NCI-H460 (cell line): Measurements from ENCODE around the gene FITM1. TPM values are rescaled to one million over a fixed set of nuclear protein-coding genes. Genes with fewer than 3 reads are reported as not detected.

Experiments
- DNase-seq: peaks from one replicate; pipeline ENCODE4 v3.0.0-alpha.2; 2016; ENCODE audit warnings: low read depth; ENCODE audit errors: extremely low read depth
- total RNA-seq: library from RNA; depleted of rRNA; stranded (reverse); fragments of >200 nt; shearing (Covaris generic); gene quantifications from 2 replicates; pipeline ENCODE4 v1.2.3, GENCODE V29; 2014

The FITM1 gene
- total RNA-seq, 1 experiment from 2014 or later = 0.45 TPM

DNA sequence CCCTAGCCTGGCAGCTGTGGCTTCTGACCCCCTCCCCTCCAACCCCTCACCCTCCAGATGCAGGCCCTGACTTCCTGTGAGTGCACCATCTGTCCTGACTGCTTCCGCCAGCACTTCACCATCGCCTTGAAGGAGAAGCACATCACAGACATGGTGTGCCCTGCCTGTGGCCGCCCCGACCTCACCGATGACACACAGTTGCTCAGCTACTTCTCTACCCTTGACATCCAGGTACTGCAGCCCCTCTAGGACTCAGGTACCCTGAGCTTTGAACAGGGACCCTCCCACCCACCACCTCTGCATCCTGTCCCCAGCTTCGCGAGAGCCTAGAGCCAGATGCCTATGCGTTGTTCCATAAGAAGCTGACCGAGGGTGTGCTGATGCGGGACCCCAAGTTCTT lies 24.6 kb downstream of the FITM1 start:
- DNase-seq = no peak

DNA sequence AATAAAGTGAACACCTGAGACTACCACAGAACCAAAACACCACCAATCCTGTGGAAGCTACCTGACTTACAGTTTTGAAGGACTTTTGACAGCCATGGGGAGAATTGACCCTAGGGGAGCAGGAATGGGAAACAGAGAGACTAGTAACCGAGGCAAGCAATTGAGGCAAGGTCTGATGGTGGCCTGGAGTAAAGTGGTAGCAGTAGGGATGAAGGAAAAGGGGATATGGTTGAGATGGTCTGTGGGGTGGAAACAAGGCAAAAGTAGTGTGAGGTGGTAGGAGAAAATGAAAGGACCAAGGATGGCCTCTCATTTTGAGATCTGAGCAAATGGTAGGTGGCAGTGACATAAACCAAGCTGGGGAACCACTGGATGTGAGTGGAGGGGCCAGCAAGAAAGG lies 26.4 kb downstream of the FITM1 start:
- no peak for DNase-seq

- no peak for DNase-seq
Measured at GRCh38 chr14:24157331-24157730, 26.9 kb downstream of the FITM1 start.

DNA sequence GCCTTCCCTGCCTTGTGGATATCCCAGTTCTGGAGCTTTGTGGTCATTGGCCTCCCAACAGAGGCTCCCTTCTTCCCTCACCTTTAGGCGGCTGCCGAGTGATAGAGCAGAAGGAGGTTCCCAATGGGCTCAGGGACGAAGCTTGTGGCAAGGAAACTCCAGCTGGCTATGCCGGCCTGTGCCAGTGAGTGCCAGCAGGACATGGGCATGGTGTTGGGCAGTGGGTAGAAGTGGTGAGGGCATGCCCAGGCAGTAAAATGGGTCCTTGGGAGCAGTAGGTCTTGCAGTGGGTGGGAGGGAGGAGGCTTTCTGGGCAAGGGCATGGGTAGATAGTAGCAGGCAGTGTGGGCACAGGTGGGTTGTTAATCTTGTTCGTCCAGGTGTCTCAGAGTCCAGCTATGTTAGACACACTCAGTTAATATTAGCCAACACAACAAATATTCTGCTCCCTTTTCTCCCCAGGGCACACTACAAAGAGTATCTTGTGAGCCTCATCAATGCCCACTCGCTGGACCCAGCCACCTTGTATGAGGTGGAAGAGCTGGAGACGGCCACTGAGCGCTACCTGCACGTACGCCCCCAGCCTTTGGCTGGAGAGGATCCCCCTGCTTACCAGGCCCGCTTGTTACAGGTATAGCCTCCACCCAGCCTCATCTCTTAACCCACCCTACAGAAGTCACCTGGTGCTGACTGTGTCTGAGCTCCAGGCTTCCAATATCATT lies 29.5 kb downstream of the FITM1 start:
- no peak for DNase-seq

GRCh38 chr14:24160499-24160849 lies 30.0 kb downstream of the FITM1 start:
- DNase-seq = no peak

DNA sequence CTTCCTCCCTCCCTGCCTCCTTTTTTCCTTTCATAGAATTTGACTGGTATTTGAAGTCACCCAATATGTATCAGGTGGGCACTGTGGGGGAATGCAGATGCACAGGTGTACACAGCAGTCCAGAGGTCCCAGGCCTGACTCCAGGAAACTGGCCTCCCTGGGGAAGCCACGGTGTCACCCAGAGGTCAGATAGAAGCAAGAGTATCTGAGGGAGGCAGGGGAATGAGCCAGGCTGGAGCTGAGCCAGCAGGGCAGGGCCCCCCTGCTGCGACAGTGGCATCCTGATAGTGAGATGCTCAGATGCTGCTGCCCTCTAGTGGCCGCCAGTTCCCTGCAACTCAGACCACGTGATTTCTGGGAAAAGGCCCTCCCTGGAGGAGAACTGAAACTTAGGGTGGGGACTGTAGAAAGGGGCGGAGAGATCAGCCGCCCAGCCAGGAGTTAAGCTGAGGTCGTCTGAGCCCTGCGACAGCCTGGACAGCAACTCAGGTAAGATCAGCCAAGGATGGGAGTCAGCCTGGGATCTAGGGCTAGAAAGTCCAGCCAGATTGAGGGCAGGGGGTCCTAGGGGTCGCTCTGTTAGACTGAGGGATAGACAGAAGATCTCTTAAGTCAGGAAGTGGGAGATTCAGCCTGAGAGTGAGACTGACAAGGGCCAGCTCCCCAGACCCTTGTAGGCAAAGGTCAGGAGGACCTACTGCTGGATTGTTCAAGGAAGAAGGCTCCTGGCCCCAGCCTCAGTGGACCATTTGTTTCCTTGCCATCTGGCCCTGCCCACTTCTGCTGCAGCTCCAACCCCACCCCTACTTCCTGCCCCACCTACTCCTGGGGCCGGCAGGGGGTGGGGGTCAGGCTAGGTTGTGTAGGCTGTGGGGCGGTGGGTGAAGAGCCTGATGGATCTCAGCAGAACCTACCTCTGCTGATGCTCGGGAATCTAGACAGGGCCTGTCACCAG lies 30.7 kb downstream of the FITM1 start, which contains the start of gene IRF9:
Gene IRF9 (plus strand): TSS at position 416 of the 955 bp plus-strand sequence. CDS start 880 bp downstream, outside the sequence.
- peak; percentile 95 for DNase-seq

GRCh38 chr14:24162093-24162492 lies 31.6 kb downstream of the FITM1 start:
- DNase-seq = no peak

DNA sequence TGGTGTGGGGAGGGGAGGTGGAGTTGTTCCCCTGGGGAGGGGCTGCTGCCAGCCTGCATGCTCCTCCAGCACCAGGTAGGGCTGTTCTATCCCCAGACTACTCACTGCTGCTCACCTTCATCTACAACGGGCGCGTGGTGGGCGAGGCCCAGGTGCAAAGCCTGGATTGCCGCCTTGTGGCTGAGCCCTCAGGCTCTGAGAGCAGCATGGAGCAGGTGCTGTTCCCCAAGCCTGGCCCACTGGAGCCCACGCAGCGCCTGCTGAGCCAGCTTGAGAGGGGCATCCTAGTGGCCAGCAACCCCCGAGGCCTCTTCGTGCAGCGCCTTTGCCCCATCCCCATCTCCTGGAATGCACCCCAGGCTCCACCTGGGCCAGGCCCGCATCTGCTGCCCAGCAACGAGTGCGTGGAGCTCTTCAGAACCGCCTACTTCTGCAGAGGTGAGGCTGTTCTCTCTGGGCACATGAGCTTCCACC lies 34.1 kb downstream of the FITM1 start:
- no peak for DNase-seq

- DNase-seq = no peak
Measured at GRCh38 chr14:24165785-24166184, 35.3 kb downstream of the FITM1 start.

GRCh38 chr14:24167469-24168114 lies 37.1 kb downstream of the FITM1 start:
- DNase-seq = peak; percentile 22

- no peak for DNase-seq
Measured at GRCh38 chr14:24171422-24172260, 41.2 kb downstream of the FITM1 start, which contains the start of gene REC8. REC8 (plus strand) TSS chr14:24172080; CDS start chr14:24172553, 473 bp downstream.

GRCh38 chr14:24172261-24172860 lies 41.9 kb downstream of the FITM1 start:
- DNase-seq = no peak

DNA sequence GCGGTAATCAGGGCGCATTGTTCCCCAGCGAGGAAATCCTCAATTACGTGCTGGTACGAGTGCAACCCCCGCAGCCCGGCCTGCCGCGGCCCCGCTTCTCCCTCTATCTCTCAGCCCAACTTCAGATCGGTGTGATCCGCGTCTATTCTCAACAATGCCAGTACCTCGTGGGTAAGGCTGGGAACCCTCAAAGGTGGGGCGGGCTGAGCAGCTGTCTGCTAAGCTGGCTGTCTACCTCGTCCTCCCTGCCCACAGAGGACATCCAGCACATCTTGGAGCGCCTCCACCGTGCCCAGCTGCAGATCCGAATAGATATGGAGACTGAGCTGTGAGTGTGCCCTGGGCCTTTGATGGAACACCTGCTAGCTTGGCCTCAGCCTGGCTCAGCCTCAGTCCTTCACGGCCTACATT lies 42.4 kb downstream of the FITM1 start:
- DNase-seq = no peak

DNA sequence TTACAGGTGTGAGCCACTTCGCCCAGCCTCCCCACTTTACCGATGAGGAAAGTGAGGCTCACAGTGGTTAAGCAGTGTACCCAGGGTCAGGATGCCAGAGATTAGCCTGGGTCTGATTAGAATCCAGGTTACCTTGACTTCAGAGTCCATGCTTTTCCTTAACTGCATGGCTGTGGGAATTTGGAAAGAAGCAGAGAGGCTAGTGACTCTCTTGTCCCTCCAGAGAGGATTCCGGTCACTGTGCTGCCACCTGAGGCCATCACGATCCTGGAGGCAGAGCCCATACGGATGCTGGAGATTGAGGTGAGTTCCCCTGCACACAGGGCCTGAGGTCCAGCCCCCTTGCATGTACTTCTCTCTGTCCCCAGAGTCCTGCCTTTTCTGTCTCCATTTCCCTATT lies 46.1 kb downstream of the FITM1 start:
- DNase-seq = no peak

DNA sequence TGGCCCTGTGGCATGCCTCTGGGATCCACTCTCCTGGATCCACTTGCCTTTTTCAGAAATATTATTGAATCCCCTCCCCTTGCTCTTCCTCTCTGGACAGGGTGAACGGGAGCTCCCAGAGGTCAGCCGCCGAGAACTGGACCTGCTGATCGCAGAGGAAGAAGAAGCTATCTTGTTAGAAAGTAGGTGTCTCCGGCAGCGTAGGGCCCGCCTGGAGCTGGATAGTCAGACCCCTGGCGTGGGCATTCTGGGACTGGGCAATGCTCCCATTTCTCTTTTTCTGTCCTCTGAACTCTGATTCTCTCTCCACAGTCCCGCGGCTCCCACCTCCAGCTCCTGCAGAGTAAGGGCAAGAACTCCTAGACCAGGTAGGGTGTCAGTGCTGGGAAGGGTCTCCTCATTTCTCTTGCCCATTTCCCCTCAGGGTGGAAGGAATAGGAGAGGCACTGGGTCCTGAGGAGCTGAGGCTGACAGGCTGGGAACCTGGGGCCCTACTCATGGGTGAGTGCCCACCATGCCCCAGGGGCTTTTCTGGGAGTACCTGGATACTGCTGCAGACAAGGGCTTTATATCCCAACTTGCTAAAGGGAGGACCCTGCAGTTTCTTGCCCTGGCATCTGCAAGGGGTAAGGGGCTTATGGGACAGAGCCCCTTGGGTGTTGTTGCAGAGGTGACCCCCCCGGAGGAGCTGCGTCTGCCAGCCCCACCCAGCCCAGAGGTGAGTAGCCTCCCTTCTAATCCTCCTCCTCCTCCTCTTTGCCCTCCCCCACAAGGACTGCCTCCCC lies 46.8 kb downstream of the FITM1 start:
- DNase-seq = no peak

GRCh38 chr14:24177891-24178290 lies 47.4 kb downstream of the FITM1 start:
- no peak for DNase-seq

DNA sequence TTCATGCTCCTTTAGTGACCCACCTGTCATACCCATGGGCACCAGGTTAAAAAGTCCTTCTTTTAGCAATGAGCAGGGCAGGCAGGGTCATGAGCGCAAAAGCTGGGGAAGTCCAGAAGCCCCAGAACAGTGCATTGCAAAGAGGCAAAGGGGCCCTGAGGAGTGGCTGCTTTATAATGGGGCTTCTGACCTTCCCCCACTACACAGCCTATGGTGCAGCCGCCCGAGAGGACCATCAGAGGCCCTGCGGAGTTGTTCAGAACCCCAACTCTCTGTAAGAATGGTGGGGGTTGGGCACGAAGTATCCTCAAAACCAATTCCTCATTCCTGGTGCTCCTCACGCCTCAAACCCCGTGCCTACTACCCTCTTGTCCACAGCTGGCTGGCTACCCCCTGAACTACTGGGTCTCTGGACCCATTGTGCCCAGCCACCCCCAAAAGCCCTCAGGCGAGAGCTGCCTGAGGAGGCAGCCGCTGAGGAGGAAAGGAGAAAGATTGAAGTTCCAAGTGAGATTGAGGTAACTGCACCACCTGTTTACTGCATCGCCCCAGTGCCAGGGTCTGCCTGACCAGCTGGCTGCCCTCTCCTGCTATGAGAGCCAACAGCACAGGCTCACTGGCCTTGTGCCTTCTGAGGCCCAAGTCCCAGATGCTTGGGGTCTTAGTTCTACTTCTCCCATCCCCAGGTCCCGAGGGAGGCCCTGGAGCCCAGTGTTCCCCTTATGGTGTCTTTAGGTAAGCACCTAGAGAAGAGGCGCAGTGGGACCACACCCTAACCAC lies 48.1 kb downstream of the FITM1 start:
- no peak for DNase-seq

DNA sequence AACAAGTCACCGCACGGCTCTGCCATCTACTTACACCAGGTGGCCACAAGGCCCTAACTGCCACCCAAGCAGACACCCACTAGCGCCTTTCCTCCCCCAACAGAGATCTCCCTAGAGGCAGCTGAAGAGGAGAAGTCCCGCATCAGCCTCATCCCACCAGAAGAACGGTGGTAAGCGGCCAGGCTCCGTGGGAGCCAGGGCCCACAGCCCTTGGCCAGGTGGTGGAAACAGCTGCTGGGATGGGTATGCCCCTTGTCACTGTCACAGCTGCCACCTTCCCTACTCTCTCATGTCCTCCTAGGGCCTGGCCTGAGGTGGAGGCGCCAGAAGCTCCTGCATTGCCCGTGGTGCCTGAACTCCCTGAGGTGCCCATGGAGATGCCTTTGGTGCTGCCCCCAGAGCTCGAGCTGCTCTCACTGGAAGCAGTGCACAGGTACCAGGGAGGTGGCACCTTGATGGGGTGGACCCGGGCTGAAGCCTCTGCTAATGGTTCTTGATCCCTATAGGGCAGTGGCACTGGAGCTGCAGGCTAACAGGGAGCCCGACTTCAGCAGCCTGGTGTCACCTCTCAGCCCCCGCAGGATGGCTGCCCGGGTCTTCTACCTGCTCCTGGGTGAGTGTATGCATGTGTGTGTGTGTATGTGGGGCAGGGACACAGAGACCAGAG lies 49.0 kb downstream of the FITM1 start:
- no peak for DNase-seq
